Ishikawa (cell line): Measurements from ENCODE around the gene IFI44.

Experiments used
- CEBPB ChIP-seq: IDR thresholded peaks from 2 replicates; pipeline ENCODE4 v1.6.1; 2012
- CREB1 ChIP-seq: IDR thresholded peaks from 2 replicates; pipeline ENCODE4 v1.6.1; 2012; ENCODE audit warnings: low read depth
- EGR1 ChIP-seq: IDR thresholded peaks from 2 replicates; pipeline ENCODE4 v1.6.1; 2012
- EP300 ChIP-seq: IDR thresholded peaks from 2 replicates; pipeline ENCODE4 v1.6.1; 2012; ENCODE audit warnings: borderline replicate concordance
- FOXM1 ChIP-seq: IDR thresholded peaks from 2 replicates; pipeline ENCODE4 v1.6.1; 2012; ENCODE audit warnings: low read depth, borderline replicate concordance
- NFIC ChIP-seq: IDR thresholded peaks from 2 replicates; pipeline ENCODE4 v1.6.1; 2012
- RAD21 ChIP-seq: IDR thresholded peaks from 2 replicates; pipeline ENCODE4 v1.6.1; 2012; ENCODE audit warnings: low read depth
- TAF1 ChIP-seq: IDR thresholded peaks from 2 replicates; pipeline ENCODE4 v1.6.1; 2012; ENCODE audit warnings: low read depth, mild to moderate bottlenecking
- TCF12 ChIP-seq: IDR thresholded peaks from 2 replicates; pipeline ENCODE4 v1.6.1; 2012; ENCODE audit warnings: low read depth
- TEAD4 ChIP-seq: IDR thresholded peaks from 2 replicates; pipeline ENCODE4 v1.6.1; 2012
- YY1 ChIP-seq: IDR thresholded peaks from 2 replicates; pipeline ENCODE4 v1.6.1; 2012; ENCODE audit warnings: low read depth
- ZBTB7A ChIP-seq: IDR thresholded peaks from 2 replicates; pipeline ENCODE4 v1.6.1; 2012; ENCODE audit warnings: low read depth
- TF ChIP-seq, protein P1 (sequence below): IDR thresholded peaks from 2 replicates; pipeline ENCODE4 v1.6.1; 2012
- TF ChIP-seq, protein P2 (sequence below): IDR thresholded peaks from 2 replicates; pipeline ENCODE4 v1.6.1; 2012; ENCODE audit warnings: low read depth, mild to moderate bottlenecking
- TF ChIP-seq, protein P3 (sequence below): IDR thresholded peaks from 2 replicates; pipeline ENCODE4 v1.6.1; 2012

The IFI44 gene

DNA sequence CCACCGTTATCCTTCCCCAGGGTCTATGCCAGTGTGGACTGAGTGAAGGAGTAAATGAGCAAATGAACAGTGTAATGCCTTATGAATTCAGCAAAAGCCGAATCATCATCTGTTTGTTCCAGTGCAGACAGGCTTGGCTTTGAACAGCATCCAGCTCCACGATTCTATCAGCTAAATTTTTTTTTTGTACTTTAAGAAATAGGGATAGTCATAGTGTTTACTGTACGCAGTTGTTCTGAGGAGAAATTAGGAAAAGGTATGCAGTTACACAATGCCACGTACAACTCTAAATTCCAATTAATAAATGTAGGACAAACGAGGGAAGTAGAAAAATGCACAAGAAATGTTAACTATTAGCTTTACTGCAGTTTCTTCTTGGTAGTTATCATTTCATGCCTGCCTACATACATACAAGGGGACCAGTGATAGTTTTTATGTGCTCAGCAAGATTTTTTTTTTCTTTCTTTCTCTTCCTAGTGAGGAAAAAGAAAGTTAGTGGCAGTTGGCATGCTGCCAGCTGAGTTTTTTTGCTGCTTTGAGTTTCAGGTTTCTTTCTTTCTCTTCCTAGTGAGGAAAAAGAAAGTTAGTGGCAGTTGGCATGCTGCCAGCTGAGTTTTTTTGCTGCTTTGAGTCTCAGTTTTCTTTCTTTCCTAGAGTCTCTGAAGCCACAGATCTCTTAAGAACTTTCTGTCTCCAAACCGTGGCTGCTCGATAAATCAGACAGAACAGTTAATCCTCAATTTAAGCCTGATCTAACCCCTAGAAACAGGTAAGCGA, 29.6 kb upstream of the IFI44 start, which contains the start of gene IFI44L:
TSS of gene IFI44L (plus strand) at position 646 of the 777 bp plus-strand sequence. CDS start 7,468 bp downstream, outside the sequence.
- TF ChIP-seq NFIC, result peak; percentile 90
- no peak for TF ChIP-seq YY1
- TF ChIP-seq TEAD4, result no peak
- TF ChIP-seq TCF12, result no peak
- TF ChIP-seq FOXM1, result no peak
- TF ChIP-seq CREB1, result no peak

DNA sequence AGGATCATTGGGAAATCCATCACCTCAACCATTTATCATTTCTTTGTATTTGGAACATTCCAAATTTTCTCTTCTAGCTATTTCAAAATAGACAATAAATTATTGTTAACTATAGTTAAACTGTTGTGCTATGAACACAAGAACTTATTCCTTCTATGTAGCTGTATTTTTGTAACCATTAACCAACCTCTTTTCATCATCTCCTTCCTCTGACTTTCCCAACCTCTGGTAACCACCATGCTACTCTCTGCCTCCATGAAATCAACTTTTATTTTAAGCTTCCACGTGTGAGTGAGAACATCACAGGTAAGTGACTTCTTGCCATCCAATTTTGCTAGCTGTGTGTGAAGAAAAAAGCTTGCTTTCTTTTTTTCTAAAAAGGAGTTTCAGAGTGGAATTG, 29.0 kb upstream of the IFI44 start:
- TF ChIP-seq CEBPB (no peak), EP300 (no peak), EGR1 (no peak), RAD21 (no peak), ZBTB7A (no peak), TEAD4 (no peak), NFIC (no peak), TAF1 (no peak), CREB1 (no peak), YY1 (no peak), TCF12 (no peak), FOXM1 (no peak)
- TF ChIP-seq, protein P1, sequence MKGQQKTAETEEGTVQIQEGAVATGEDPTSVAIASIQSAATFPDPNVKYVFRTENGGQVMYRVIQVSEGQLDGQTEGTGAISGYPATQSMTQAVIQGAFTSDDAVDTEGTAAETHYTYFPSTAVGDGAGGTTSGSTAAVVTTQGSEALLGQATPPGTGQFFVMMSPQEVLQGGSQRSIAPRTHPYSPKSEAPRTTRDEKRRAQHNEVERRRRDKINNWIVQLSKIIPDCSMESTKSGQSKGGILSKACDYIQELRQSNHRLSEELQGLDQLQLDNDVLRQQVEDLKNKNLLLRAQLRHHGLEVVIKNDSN, result no peak
- TF ChIP-seq, protein P2, sequence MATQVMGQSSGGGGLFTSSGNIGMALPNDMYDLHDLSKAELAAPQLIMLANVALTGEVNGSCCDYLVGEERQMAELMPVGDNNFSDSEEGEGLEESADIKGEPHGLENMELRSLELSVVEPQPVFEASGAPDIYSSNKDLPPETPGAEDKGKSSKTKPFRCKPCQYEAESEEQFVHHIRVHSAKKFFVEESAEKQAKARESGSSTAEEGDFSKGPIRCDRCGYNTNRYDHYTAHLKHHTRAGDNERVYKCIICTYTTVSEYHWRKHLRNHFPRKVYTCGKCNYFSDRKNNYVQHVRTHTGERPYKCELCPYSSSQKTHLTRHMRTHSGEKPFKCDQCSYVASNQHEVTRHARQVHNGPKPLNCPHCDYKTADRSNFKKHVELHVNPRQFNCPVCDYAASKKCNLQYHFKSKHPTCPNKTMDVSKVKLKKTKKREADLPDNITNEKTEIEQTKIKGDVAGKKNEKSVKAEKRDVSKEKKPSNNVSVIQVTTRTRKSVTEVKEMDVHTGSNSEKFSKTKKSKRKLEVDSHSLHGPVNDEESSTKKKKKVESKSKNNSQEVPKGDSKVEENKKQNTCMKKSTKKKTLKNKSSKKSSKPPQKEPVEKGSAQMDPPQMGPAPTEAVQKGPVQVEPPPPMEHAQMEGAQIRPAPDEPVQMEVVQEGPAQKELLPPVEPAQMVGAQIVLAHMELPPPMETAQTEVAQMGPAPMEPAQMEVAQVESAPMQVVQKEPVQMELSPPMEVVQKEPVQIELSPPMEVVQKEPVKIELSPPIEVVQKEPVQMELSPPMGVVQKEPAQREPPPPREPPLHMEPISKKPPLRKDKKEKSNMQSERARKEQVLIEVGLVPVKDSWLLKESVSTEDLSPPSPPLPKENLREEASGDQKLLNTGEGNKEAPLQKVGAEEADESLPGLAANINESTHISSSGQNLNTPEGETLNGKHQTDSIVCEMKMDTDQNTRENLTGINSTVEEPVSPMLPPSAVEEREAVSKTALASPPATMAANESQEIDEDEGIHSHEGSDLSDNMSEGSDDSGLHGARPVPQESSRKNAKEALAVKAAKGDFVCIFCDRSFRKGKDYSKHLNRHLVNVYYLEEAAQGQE, result no peak
- TF ChIP-seq, protein P3, sequence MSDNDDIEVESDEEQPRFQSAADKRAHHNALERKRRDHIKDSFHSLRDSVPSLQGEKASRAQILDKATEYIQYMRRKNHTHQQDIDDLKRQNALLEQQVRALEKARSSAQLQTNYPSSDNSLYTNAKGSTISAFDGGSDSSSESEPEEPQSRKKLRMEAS, result no peak

DNA sequence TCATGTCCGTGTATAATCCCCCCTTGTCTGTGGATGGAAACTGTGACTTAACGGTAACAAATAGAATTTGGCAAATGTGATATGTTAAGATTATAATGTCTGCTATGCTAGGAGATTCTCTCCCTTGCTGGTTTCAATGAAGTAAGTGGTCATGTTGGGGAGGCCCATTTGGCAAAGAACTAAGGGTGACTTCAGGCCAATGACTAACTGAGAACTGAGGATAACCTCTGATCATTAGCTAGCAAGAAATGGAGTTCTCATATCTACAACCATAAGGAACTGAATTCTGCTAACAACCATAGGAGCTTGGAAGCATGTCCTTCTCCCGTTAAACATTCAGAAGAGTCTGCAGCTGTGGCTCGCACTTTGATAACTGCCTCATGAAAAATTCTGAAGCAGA, 27.1 kb upstream of the IFI44 start:
- TF ChIP-seq, protein P1, result no peak
- TF ChIP-seq TEAD4 (no peak), ZBTB7A (no peak), TCF12 (no peak), YY1 (no peak)
- TF ChIP-seq, protein P2, result no peak

DNA sequence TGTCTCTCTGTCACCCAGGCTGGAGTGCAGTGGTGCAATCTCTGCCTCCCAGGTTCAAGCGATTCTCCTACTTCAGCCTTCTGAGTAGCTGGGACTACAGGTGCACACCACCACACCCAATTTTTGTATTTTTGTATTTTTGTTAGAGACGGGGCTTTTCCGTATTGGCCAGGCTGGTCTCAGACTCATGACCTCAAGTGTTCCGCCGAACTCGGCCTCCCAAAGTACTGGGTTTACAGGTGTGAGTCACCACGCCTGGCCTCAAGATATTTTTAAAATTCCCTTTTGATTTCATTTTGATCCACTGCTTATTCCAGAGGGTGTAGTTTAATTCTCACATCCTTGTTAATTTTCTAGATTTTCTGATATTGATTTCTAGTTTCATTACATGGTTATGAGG, 25.6 kb upstream of the IFI44 start:
- TF ChIP-seq CREB1 (no peak), RAD21 (no peak), TEAD4 (no peak), CEBPB (no peak), YY1 (no peak)
- TF ChIP-seq, protein P1, result no peak
- TF ChIP-seq, protein P3, result no peak

DNA sequence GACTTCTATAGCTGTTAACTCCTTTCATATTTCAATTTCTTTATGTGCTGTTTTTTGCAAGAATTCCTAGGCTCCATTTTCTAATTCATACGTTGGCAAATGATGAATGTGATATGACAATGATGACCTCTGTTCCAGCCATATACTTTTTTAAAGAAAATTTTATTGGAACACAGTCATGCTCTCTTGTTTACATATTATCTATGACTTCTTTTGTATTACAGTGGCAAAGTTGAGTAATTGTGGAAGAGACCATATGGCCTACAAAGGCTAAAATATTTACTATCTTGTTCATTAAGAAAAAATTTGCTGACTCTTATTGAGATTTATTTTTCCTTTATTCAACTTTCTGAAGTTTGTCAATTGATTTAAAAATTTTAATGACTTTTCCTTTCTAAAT, 22.3 kb upstream of the IFI44 start:
- no peak for TF ChIP-seq EGR1
- no peak for TF ChIP-seq CREB1
- no peak for TF ChIP-seq RAD21
- TF ChIP-seq, protein P2, result no peak
- no peak for TF ChIP-seq YY1
- TF ChIP-seq TCF12, result no peak
